GM06990 (cell line): Measurements from ENCODE around the gene TCF12.
A peak's percentile ranks its signal among the peaks of the same experiment; 100 is the strongest.

Experiments
- DNase-seq: peaks from one replicate; pipeline ENCODE4 v3.0.0-alpha.2; 2011; ENCODE audit not compliant: insufficient read length; ENCODE audit errors: extremely low read depth
- H3K27me3 ChIP-seq: replicated peaks from 2 replicates; pipeline ENCODE4 v1.6.0; 2011; ENCODE audit warnings: low read length; ENCODE audit not compliant: control insufficient read depth, insufficient read depth
- H3K36me3 ChIP-seq: 2 replicates; pipeline ENCODE4 v1.5.1; 2011; ENCODE audit warnings: low read length; ENCODE audit not compliant: control insufficient read depth, insufficient read depth
- H3K4me3 ChIP-seq: replicated peaks from 2 replicates; pipeline ENCODE4 v1.5.1; 2011; ENCODE audit warnings: low read depth, mild to moderate bottlenecking, control low read depth, low read length
- TF ChIP-seq, protein P1 (sequence below): IDR thresholded peaks from 2 replicates; pipeline ENCODE4 v1.5.1; 2011; ENCODE audit warnings: low read length, control low read depth, mild to moderate bottlenecking, inconsistent platforms; ENCODE audit not compliant: insufficient read depth, poor library complexity, severe bottlenecking

Gene TCF12

GRCh38 chr15:57098896-57099295 is 180.5 kb downstream of the TCF12 start:
- H3K4me3 ChIP-seq = no peak overlapping the region
- TF ChIP-seq, protein P1, sequence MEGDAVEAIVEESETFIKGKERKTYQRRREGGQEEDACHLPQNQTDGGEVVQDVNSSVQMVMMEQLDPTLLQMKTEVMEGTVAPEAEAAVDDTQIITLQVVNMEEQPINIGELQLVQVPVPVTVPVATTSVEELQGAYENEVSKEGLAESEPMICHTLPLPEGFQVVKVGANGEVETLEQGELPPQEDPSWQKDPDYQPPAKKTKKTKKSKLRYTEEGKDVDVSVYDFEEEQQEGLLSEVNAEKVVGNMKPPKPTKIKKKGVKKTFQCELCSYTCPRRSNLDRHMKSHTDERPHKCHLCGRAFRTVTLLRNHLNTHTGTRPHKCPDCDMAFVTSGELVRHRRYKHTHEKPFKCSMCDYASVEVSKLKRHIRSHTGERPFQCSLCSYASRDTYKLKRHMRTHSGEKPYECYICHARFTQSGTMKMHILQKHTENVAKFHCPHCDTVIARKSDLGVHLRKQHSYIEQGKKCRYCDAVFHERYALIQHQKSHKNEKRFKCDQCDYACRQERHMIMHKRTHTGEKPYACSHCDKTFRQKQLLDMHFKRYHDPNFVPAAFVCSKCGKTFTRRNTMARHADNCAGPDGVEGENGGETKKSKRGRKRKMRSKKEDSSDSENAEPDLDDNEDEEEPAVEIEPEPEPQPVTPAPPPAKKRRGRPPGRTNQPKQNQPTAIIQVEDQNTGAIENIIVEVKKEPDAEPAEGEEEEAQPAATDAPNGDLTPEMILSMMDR = no peak
- H3K36me3 ChIP-seq = no peaks in the 10 kb centered on the region
- DNase-seq = no peak
- no peaks in the 10 kb centered on the region for H3K27me3 ChIP-seq

DNA sequence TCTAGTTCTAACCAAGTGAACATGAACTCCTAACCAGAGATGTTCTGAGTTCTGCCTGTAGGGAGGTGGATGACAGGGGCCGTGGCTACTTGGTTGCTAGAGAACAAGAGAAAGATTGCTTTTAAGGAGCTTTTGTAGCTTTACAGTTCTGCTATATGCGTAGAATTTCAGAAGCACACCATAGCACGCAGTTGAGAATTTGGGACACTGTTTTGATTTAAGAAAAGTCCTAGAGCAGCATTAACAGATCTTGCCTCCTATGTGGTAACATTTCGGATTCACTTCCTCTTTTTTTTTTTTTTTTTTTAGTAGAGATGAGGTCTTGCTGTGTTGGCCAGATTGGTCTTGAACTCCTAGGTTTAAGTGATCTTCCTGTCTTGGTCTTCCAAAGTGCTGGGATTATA is 181.7 kb downstream of the TCF12 start:
- no peaks in the 10 kb centered on the region for H3K27me3 ChIP-seq
- H3K36me3 ChIP-seq = no peaks in the 10 kb centered on the region
- TF ChIP-seq, protein P1 = no peak
- DNase-seq = peak; percentile 38
- H3K4me3 ChIP-seq = no peak overlapping the region

DNA sequence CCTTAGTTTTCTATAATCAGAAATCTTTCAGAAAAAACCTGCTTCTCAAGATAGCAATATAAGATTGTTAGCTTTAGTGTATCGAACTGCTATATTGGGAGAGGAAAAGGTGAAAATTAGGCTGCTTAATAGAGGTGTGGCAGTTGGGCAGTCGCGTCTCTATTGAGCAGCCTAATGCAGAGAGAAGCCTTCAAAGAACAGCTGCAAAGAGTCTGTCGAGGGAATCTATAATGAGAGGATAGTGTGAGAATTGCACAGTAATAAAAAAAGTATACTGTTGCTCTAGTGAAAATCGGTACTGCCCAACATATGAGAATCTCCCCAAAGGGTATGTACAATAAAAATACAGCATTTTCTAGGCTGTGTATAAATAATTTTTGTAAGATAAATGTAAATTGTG is 184.4 kb downstream of the TCF12 start:
- no peaks in the 10 kb centered on the region for H3K27me3 ChIP-seq
- TF ChIP-seq, protein P1 = no peak
- H3K4me3 ChIP-seq = no peak overlapping the region
- no peak for DNase-seq
- no peaks in the 10 kb centered on the region for H3K36me3 ChIP-seq

DNA sequence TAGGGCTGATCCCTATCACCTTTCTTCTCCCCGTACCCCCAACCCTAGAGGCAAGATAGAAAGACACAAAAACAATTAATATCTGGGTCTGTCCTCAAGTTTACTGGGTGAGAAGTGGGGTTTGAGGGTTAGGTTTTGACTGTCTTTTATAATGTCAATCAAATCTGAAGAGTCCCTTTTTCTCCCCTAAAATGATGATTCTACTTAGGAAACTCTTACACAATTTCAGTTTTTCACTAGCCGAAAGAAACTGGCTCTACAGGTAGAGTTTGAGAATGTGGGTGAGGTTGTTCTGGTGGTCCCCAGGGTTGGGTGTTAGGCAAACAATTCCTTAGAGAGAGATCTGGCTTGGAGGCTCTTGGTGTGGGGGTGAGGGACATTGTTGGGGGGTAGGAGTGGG is 189.9 kb downstream of the TCF12 start:
- no peak for DNase-seq
- Histone ChIP-seq H3K36me3 (no peaks in the 10 kb centered on the region), H3K4me3 (no peak overlapping the region), H3K27me3 (no peaks in the 10 kb centered on the region)
- TF ChIP-seq, protein P1 = no peak

DNA sequence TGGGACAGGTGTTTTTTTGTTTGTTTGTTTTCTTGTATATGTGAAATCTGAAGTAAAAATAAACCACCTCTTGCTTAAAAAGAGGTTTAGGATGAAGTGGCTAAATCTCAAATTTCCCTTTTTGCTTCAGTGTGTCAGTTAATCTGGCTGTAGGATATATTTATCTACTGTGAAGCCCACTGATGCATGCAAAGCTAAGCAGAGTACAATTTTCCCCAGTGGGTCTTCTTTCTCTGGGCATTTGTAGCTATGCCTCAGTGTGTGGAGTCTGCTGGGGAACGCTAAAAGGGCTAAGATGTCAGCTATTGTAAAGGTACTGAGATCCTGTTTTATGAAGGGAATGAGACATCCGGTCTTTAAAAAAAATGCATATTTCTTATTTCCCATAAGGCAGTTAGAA is 190.6 kb downstream of the TCF12 start:
- Histone ChIP-seq H3K27me3 (no peaks in the 10 kb centered on the region), H3K4me3 (no peak overlapping the region), H3K36me3 (no peaks in the 10 kb centered on the region)
- no peak for DNase-seq
- TF ChIP-seq, protein P1 = no peak

DNA sequence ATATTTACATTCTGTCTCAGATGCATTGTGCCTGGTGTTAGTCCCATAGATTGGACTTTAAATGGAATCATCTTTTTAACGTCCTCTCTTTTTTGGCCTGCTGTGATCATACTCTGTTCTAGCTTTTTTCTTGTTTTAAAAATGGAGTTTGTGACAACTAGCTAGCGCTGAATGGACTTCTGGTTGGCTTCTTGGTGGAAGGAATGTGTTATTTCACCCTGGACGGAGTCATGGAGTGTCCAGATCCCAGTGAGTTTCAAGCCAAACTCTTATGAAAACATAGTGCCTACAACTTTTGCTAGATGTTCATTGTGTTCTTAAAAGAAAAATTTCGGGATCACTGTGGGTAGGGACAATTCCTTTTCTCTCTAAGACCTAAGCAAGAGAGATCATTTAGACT is 192.6 kb downstream of the TCF12 start:
- no peak for DNase-seq
- Histone ChIP-seq H3K27me3 (no peaks in the 10 kb centered on the region), H3K36me3 (no peaks in the 10 kb centered on the region), H3K4me3 (no peak overlapping the region)
- TF ChIP-seq, protein P1 = no peak
